Osteoblast (primary cell): ENCODE results near the gene BHLHA15. TPM values are rescaled to one million over a fixed set of nuclear protein-coding genes. Genes with fewer than 3 reads are reported as not detected.
A peak's percentile ranks its signal among the peaks of the same experiment; 100 is the strongest.

ENCODE experiments used
- DNase-seq: peaks from one replicate; pipeline ENCODE4 v3.0.0; 2011; ENCODE audit warnings: low spot score, mixed read lengths; ENCODE audit not compliant: insufficient read length; ENCODE audit errors: missing footprints
- H2AFZ ChIP-seq: 2 replicates; pipeline ENCODE4 v1.6.0; 2011; ENCODE audit warnings: mild to moderate bottlenecking, low read length
- H3K27ac ChIP-seq: 2 replicates; pipeline ENCODE4 v1.5.1; 2011; ENCODE audit warnings: mild to moderate bottlenecking, low read depth, low read length, moderate library complexity
- H3K27me3 ChIP-seq: 2 replicates; pipeline ENCODE4 v1.6.0; 2012; ENCODE audit warnings: mild to moderate bottlenecking, control low read depth, inconsistent platforms, low read length, moderate library complexity; ENCODE audit not compliant: insufficient read depth
- H3K36me3 ChIP-seq: 2 replicates; pipeline ENCODE4 v1.5.1; 2011; ENCODE audit warnings: mild to moderate bottlenecking, low read length, control low read depth, moderate library complexity; ENCODE audit not compliant: insufficient read depth
- H3K4me1 ChIP-seq: 2 replicates; pipeline ENCODE4 v1.5.1; 2011; ENCODE audit warnings: mild to moderate bottlenecking, low read length, control low read depth, moderate library complexity; ENCODE audit not compliant: insufficient read depth
- H3K4me2 ChIP-seq: 2 replicates; pipeline ENCODE4 v1.6.0; 2011; ENCODE audit warnings: mild to moderate bottlenecking, low read length; ENCODE audit not compliant: insufficient read depth
- H3K4me3 ChIP-seq: fragments of 200-600 bp; sonication (generic); 3 replicates; pipeline ENCODE4 v1.5.1; 2012; ENCODE audit warnings: mild to moderate bottlenecking, low read length, inconsistent platforms; ENCODE audit not compliant: insufficient read depth
- H3K79me2 ChIP-seq: 2 replicates; pipeline ENCODE4 v1.6.0; 2012; ENCODE audit warnings: mild to moderate bottlenecking, low read length, control low read depth, inconsistent platforms; ENCODE audit not compliant: insufficient read depth
- H3K9me3 ChIP-seq: 2 replicates; pipeline ENCODE4 v1.5.1; 2011; ENCODE audit warnings: low read depth, low read length, control low read depth
- H4K20me1 ChIP-seq: 2 replicates; pipeline ENCODE4 v1.6.0; 2012; ENCODE audit warnings: mild to moderate bottlenecking, low read length, control low read depth; ENCODE audit not compliant: insufficient read depth
- CTCF ChIP-seq: IDR thresholded peaks from 2 replicates; pipeline ENCODE4 v1.5.1; 2011; ENCODE audit warnings: mild to moderate bottlenecking, low read depth, low read length, moderate library complexity; ENCODE audit errors: extremely low read depth
- total RNA-seq: library from RNA; depleted of rRNA; stranded (reverse); fragments of >200 nt; gene quantifications from 2 replicates; pipeline ENCODE4 v1.2.3, GENCODE V29; 2012

BHLHA15 gene
- total RNA-seq, 1 donor: not detected

DNA sequence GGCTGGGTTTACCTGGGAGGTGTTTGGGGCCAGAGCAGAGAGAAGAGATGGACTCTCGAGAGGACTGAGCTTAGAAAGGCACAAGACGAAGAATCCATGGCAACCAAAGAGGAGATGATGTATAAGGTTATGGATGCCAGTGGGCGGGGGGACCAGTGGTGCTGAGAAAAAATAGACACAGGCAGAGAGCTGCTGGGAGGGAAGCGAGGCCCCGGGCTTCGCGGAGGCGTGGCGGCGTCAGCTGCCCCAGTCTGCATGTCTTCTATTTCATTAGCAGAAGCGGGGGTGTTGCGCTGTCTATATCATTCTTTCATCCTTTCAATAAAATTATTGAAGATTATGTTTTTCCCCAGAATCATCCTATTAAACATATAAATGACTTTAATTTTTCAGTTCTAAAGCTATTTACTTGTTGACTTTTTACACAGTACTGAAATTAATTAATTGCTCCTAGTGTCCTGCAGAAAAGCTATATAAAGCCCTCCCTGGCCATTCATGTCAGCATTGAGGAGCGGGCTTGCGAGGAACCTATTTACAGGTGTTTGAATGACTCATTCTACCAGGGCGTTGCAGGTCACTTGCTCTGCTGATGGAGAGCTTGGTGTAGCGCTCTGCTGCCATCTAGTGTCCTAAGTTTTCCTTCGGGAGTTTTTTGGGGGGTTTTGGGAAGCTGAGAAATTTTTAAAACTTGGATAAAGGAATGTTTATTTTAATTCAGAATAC, 42.9 kb upstream of the BHLHA15 start:
- Histone ChIP-seq H4K20me1 (peaks cover 7% of the 10 kb centered on the region), H3K79me2 (no peaks in the 10 kb centered on the region), H3K9me3 (no peaks in the 10 kb centered on the region), H2AFZ (no peak overlapping the region), H3K4me3 (no peak overlapping the region), H3K4me1 (peaks cover 3% of the 10 kb centered on the region), H3K36me3 (no peaks in the 10 kb centered on the region), H3K27ac (no peak overlapping the region), H3K4me2 (no peak overlapping the region), H3K27me3 (no peaks in the 10 kb centered on the region)
- TF ChIP-seq CTCF: peak; percentile 88
- DNase-seq: peak; percentile 91

DNA sequence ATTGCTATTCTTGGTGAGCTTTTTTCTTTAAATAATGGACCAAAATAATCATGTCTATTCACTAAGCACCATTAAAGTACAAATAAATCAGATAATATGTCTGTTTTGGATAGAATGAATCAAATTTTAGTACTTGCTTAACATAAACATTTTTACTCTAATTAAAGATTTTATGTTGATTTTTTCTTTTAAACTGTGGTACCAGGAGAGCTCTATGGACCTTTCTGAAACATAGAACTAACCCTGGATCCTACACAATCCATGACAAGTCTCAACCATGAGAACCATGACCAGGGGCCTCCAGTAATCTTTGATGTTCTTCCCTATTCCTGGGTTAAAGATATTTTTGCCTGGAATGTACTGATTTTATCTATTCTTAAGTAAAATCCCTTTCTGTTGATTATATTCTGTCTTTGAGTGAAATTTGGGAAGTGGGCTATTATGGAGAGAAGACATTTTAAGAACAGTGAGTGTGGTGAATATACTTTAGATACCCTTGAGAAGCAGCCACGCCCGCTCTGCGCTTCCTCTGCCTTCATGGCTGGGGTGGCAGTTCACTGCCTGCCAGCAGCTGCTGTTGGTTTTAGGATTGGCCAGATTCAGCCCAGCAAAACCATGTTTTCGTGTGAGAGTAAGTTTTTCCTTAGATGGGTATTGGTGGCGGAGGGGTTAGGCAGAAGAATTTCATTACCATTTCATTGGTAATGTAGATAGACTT, 42.2 kb upstream of the BHLHA15 start:
- H3K36me3 ChIP-seq: no peaks in the 10 kb centered on the region
- H3K9me3 ChIP-seq: no peaks in the 10 kb centered on the region
- peak; percentile 44 for DNase-seq
- H3K27me3 ChIP-seq: no peaks in the 10 kb centered on the region
- H3K79me2 ChIP-seq: no peaks in the 10 kb centered on the region
- no peak overlapping the region for H2AFZ ChIP-seq
- TF ChIP-seq CTCF: no peak
- no peaks in the 10 kb centered on the region for H3K4me1 ChIP-seq
- no peak overlapping the region for H3K4me3 ChIP-seq
- peaks cover 7% of the 10 kb centered on the region for H4K20me1 ChIP-seq
- H3K27ac ChIP-seq: no peak overlapping the region
- H3K4me2 ChIP-seq: no peak overlapping the region

GRCh38 chr7:98170966-98171365, 40.3 kb upstream of the BHLHA15 start:
- H3K27me3 ChIP-seq: no peaks in the 10 kb centered on the region
- no peak overlapping the region for H2AFZ ChIP-seq
- no peak overlapping the region for H3K4me3 ChIP-seq
- no peak for TF ChIP-seq CTCF
- no peak overlapping the region for H3K27ac ChIP-seq
- no peaks in the 10 kb centered on the region for H3K79me2 ChIP-seq
- H3K4me1 ChIP-seq: no peaks in the 10 kb centered on the region
- peaks cover 2% of the 10 kb centered on the region for H3K36me3 ChIP-seq
- DNase-seq: peak; percentile 66
- H4K20me1 ChIP-seq: peaks cover 4% of the 10 kb centered on the region
- no peaks in the 10 kb centered on the region for H3K9me3 ChIP-seq
- no peak overlapping the region for H3K4me2 ChIP-seq

DNA sequence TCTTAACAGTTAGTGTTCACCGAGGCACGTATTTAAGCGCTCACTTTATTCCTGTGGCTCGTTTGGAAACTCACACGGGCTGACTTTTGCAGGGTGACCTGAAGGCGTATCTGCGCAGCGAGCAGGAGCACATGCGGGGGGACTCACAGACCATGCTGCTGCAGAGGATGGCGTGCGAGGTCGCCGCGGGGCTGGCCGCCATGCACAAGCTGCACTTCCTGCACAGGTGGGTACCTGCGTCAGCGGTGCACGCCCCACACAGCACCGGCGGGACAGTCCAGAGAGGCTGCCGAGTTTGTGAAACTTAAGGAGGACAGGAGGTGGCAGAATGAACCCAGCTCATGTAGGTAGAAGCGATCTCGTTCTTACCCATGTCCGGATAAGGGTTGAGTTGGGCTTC, 39.8 kb upstream of the BHLHA15 start:
- Histone ChIP-seq H3K36me3 (peaks cover 2% of the 10 kb centered on the region), H3K4me3 (no peak overlapping the region), H3K27ac (no peak overlapping the region), H3K79me2 (no peaks in the 10 kb centered on the region), H3K27me3 (no peaks in the 10 kb centered on the region), H4K20me1 (peaks cover 3% of the 10 kb centered on the region), H3K4me2 (no peak overlapping the region), H3K4me1 (no peaks in the 10 kb centered on the region), H2AFZ (no peak overlapping the region), H3K9me3 (no peaks in the 10 kb centered on the region)
- TF ChIP-seq CTCF: no peak
- no peak for DNase-seq
